ENCODE results near the gene IL9R.

Gene IL9R

GRCh38 chrX:155956649-155957048 lies 40.8 kb upstream of the IL9R start:
- CTCF ChIA-PET, result no interaction called here
- no peak for DNase-seq (ENCODE audit: low read depth, low spot score)
- POLR2A ChIA-PET, result no interaction called here
- TF ChIP-seq, protein P1, sequence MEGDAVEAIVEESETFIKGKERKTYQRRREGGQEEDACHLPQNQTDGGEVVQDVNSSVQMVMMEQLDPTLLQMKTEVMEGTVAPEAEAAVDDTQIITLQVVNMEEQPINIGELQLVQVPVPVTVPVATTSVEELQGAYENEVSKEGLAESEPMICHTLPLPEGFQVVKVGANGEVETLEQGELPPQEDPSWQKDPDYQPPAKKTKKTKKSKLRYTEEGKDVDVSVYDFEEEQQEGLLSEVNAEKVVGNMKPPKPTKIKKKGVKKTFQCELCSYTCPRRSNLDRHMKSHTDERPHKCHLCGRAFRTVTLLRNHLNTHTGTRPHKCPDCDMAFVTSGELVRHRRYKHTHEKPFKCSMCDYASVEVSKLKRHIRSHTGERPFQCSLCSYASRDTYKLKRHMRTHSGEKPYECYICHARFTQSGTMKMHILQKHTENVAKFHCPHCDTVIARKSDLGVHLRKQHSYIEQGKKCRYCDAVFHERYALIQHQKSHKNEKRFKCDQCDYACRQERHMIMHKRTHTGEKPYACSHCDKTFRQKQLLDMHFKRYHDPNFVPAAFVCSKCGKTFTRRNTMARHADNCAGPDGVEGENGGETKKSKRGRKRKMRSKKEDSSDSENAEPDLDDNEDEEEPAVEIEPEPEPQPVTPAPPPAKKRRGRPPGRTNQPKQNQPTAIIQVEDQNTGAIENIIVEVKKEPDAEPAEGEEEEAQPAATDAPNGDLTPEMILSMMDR (IDR thresholded peaks at IDR 0.05; ENCODE audit: insufficient read depth, low read length, missing control alignments), result no peak
- H3K4me3 ChIP-seq (ENCODE audit: low read depth, low read length), result no peak overlapping the region

DNA sequence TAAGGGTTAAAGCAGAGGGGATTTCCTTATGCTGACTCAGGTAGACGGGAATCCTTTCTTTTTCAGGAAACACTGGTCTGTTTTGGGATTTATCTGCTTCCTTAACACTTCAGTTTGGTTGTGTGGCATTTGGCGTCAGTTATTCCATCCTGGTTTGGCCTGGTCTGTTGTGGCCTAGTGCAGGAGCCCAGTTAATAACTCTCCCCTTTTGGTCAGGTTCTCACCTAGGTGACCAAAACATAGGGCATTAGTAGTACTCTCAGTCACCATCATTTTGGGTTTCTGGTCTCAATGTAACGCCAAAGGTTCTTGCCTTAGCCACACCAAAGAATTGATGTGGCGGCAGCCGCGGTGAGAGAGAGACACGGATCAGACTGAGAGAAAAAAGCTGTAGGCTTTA lies 39.7 kb upstream of the IL9R start:
- ChIA-PET POLR2A (no interaction called here), CTCF (no interaction called here)
- no peak for DNase-seq (ENCODE audit: low read depth, low spot score)
- H3K4me3 ChIP-seq (ENCODE audit: low read depth, low read length), result no peak overlapping the region
- TF ChIP-seq, protein P1 (IDR thresholded peaks at IDR 0.05; ENCODE audit: insufficient read depth, low read length, missing control alignments), result no peak

DNA sequence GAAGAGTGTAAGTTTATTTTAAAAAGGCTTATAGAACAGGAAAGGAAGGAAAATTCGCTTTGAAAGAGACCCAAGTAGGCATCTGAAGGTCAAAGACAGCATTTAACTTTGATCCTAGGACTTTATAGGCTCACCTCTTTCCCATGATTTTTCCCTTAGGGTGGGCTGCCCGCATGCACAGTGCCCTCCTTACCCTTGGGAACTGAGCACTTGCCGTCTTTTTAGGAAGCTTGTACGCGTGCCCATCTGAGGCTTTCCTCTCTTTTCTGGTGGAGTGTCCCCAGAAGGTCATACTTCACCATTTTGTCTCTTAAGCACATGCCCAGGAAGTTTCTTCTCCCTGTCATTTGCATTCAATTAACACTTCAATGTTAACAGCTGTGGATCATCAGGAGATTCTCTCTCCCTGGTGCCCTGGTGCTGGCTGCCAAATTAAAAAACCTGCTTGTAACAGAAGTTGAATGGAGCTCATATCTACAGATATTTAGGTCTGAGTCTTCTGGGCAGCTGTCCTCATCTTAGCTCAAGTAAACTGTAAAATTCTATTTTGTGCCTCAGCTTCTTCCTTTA lies 38.4 kb upstream of the IL9R start:
- POLR2A ChIA-PET, result no interaction called here
- H3K4me3 ChIP-seq (ENCODE audit: low read depth, low read length), result no peak overlapping the region
- TF ChIP-seq, protein P1 (IDR thresholded peaks at IDR 0.05; ENCODE audit: insufficient read depth, low read length, missing control alignments), result no peak
- CTCF ChIA-PET, result no interaction called here
- DNase-seq (ENCODE audit: low read depth, low spot score), result no peak

DNA sequence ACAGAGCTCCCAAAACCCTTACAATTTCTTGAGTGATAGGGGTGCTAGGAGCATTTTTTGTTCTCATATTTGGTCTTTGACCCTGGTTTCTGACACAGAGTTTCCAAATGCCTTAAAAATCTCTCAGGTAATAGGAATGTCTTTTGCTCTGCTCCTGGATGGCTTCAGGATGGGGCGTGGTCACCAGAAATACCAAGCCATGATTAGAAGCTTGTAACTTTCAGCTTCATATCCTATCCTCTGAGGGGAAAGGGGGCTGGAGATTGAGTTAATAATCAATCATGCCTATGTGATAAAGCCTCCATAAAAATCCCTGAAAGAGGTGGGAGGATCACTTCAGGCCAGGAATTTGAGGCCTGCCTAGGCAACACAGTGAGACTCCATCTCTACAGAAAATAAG lies 34.6 kb upstream of the IL9R start:
- H3K4me3 ChIP-seq (ENCODE audit: low read depth, low read length), result no peak overlapping the region
- POLR2A ChIA-PET, result no interaction called here
- TF ChIP-seq, protein P1 (IDR thresholded peaks at IDR 0.05; ENCODE audit: insufficient read depth, low read length, missing control alignments), result no peak
- no peak for DNase-seq (ENCODE audit: low read depth, low spot score)
- CTCF ChIA-PET, result no interaction called here

DNA sequence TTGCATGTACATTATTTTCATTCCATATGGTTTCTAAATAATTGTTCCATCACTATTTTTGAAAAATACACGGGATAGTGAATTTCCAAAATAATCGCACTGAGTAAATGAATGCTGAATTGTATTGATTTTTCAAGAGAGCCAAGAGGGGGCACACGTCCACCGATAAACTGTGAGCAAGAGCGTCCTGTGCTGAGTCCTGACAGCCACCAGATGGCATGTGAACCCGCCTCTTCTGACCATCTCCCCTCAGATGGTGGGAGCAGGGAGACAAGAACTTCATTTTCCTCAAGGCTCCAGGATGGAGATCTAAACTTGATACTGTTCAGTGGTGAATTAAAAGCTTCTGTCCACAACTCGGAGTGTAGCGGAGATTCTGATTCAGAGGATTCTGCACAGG lies 30.6 kb upstream of the IL9R start:
- ChIA-PET CTCF (no interaction called here), POLR2A (no interaction called here)
- DNase-seq (ENCODE audit: low read depth, low spot score), result no peak
- TF ChIP-seq, protein P1 (IDR thresholded peaks at IDR 0.05; ENCODE audit: insufficient read depth, low read length, missing control alignments), result no peak
- H3K4me3 ChIP-seq (ENCODE audit: low read depth, low read length), result no peak overlapping the region

GRCh38 chrX:155967653-155968325 lies 29.7 kb upstream of the IL9R start:
- CTCF ChIA-PET, result no interaction called here
- no peak for DNase-seq (ENCODE audit: low read depth, low spot score)

More at GRCh38 chrX:155967653-155968325, 29.7 kb upstream of the IL9R start:
- H3K4me3 ChIP-seq (ENCODE audit: low read depth, low read length), result no peak overlapping the region
- POLR2A ChIA-PET, result no interaction called here
- TF ChIP-seq, protein P1 (IDR thresholded peaks at IDR 0.05; ENCODE audit: insufficient read depth, low read length, missing control alignments), result no peak
